ENCODE measurements around the gene CIART. TPM values are rescaled to one million over a fixed set of nuclear protein-coding genes. Genes with fewer than 3 reads are reported as not detected.

CIART gene
- total and polyA plus RNA-seq, 2 of the 8 experiments (the other 6 are each of a cell fraction or from before 2014, with no cell fraction given), result 9.6 to 33.3 TPM

GRCh38 chr1:150282558-150282958, 204 bp downstream of the CIART start:
- H2BK120ac ChIP-seq (replicated peaks; ENCODE audit: low read depth, low read length), result no peak overlapping the region
- H4K91ac ChIP-seq (replicated peaks; ENCODE audit: insufficient read length, low read length), result no peak overlapping the region
- H2AFZ ChIP-seq (ENCODE audit: low read length), result no peak overlapping the region
- FAIRE-seq (no peak), DNase-seq (ENCODE audit: low read depth in 1 of 2, low spot score in 2 of 2) (no peak)
- H3K9ac ChIP-seq (replicated peaks in 1 of 4; ENCODE audit: extremely low read depth in 1 of 4, low read depth in 3 of 4, low read length in 3 of 4), result peak overlapping the region in 3 of 4 experiments; percentile 63 to 75 (median 74); a peak in 6 of 7 replicates
- peaks cover 1 to 2% of the 10 kb centered on the region in 2 experiments for H4K20me1 ChIP-seq (replicated peaks in 1 of 2; ENCODE audit: control insufficient read depth in 1 of 2, insufficient read depth in 2 of 2, low read length in 2 of 2)
- H3K23ac ChIP-seq (ENCODE audit: insufficient read length), result no peak overlapping the region
- H3K18ac ChIP-seq (ENCODE audit: extremely low read depth, low read length), result peak overlapping the region; percentile 33
- 1% methylated on average over 18 of the region's 21 CpGs; no CpG with 5 or more reads in 1 of the 2 experiments for WGBS, 2 experiments (ENCODE audit: extremely low coverage in 1 of 2, insufficient coverage in 1 of 2, insufficient read length in 1 of 2, insufficient replicate concordance in 2 of 2, low coverage in 1 of 2, low lambda C conversion rate in 2 of 2, missing lambda C conversion rate in 1 of 2)
- H4K8ac ChIP-seq (ENCODE audit: extremely low read depth, insufficient read depth, low read length), result peak overlapping the region; percentile 81; the same call in 1 of the 2 replicates
- H3K56ac ChIP-seq (replicated peaks; ENCODE audit: insufficient read length, low read depth, low read length), result no peak overlapping the region
- no peak overlapping the region for H4K5ac ChIP-seq (ENCODE audit: insufficient read length, low read depth, low read length)
- peaks cover 6 to 19% (median 9%) of the 10 kb centered on the region in 4 experiments; a peak in 7 of 8 replicates for H3K36me3 ChIP-seq (ENCODE audit: control insufficient read depth in 2 of 4, insufficient read depth in 4 of 4, low read length in 3 of 4)
- no peaks in the 10 kb centered on the region for H3K79me2 ChIP-seq (ENCODE audit: control insufficient read depth in 1 of 2, insufficient read depth in 2 of 2, low read length in 2 of 2)
- H3K4me1 ChIP-seq (replicated peaks in 1 of 4; ENCODE audit: control insufficient read depth in 3 of 4, insufficient read depth in 4 of 4, low read length in 3 of 4), result peaks cover 0 to 4% (median 2%) of the 10 kb centered on the region in 4 experiments; a peak in 2 of 7 replicates
- H2BK15ac ChIP-seq (ENCODE audit: low read length), result peak overlapping the region; percentile 65; the same call in 1 of the 2 replicates
- ChIA-PET CTCF (ENCODE audit: partially characterized antibody) (interaction anchor here (0.7 to 16.5 kb wide), 4 partner anchors 12 to 43 kb away, joined by 3 to 326 read pairs (median 24); partner anchors contain the start of genes APH1A, C1orf54 and CA14), POLR2A (ENCODE audit: partially characterized antibody) (interaction anchor here (0.5 to 25.2 kb wide), 11 partner anchors 9 to 395 kb away, joined by 3 to 535 read pairs (median 8); partner anchors contain the start of genes APH1A, C1orf54, CA14 and RPRD2)
- peak overlapping the region; percentile 10 for H2BK12ac ChIP-seq (ENCODE audit: low read depth, low read length)
- H3K4me3 ChIP-seq (ENCODE audit: extremely low read depth in 1 of 4, insufficient read depth in 2 of 4, low read depth in 3 of 4, low read length in 4 of 4), result peak overlapping the region; percentile 56 to 83 (median 70)
- no peak overlapping the region for H3K4ac ChIP-seq (replicated peaks; ENCODE audit: insufficient read length, low read depth, low read length)
- H2AK5ac ChIP-seq (ENCODE audit: low read depth, low read length), result no peak overlapping the region
- no peaks in the 10 kb centered on the region for H3K9me3 ChIP-seq (ENCODE audit: insufficient read depth in 2 of 2, low read depth in 1 of 2, low read length in 1 of 2)
- peaks cover 0 to 7% (median 7%) of the 10 kb centered on the region in 4 experiments; a peak in 4 of 7 replicates for H3K27me3 ChIP-seq (replicated peaks in 1 of 4; ENCODE audit: control insufficient read depth in 3 of 4, extremely low read depth in 1 of 4, insufficient read depth in 3 of 4, low read length in 3 of 4)
- H3K23me2 ChIP-seq (ENCODE audit: low read depth, low read length), result peaks cover 8% of the 10 kb centered on the region; the same call in 1 of the 2 replicates
- H2BK5ac ChIP-seq (ENCODE audit: low read depth, low read length), result peak overlapping the region; percentile 83
- H3K27ac ChIP-seq (ENCODE audit: low read depth, low read length), result peak overlapping the region; percentile 54; the same call in 1 of the 2 replicates
- no peaks in the 10 kb centered on the region for H3K79me1 ChIP-seq (ENCODE audit: low read depth, low read length)
- peak overlapping the region; percentile 83 to 84 for H3K4me2 ChIP-seq (ENCODE audit: insufficient read depth in 1 of 2, low read depth in 2 of 2, low read length in 2 of 2)
- H3K14ac ChIP-seq (ENCODE audit: insufficient read length), result no peak overlapping the region
- no peak overlapping the region for H2BK20ac ChIP-seq (ENCODE audit: low read length)
- no peak for TF ChIP-seq ZNF274 (IDR thresholded peaks at IDR 0.05; ENCODE audit: borderline replicate concordance, extremely low read depth, low read length)
- TF ChIP-seq RFX5 (IDR thresholded peaks at IDR 0.05; ENCODE audit: borderline replicate concordance, low read depth, low read length), result 0 out of 2 replicates have a peak, but pooled peaks have one; percentile 0
- TF ChIP-seq YY1 (IDR thresholded peaks at IDR 0.05; ENCODE audit: low read depth, low read length), result no peak
- peak; percentile 88 for TF ChIP-seq SAP30 (IDR thresholded peaks at IDR 0.05; ENCODE audit: insufficient read depth, insufficient replicate concordance, low read length)
- TF ChIP-seq HDAC2 (IDR thresholded peaks at IDR 0.05; ENCODE audit: borderline replicate concordance in 1 of 2, low read depth in 2 of 2, low read length in 2 of 2), result peak in 1 of 2 experiments; percentile 89; a peak in 1 of 4 replicates
- TF ChIP-seq TBP (IDR thresholded peaks at IDR 0.05; ENCODE audit: low read depth, low read length), result 0 out of 2 replicates have a peak, but pooled peaks have one; percentile 7
- no peak for TF ChIP-seq SP2 (IDR thresholded peaks at IDR 0.05; ENCODE audit: low read length)
- peak; percentile 51 for TF ChIP-seq PHF8 (conservative IDR thresholded peaks at IDR 0.05; ENCODE audit: low read depth, low read length)
- TF ChIP-seq CBX8 (IDR thresholded peaks at IDR 0.05; ENCODE audit: borderline replicate concordance, low read depth, low read length), result no peak
- 0 out of 3 replicates have a peak, but pooled peaks of 1 of the 2 experiments have one; percentile 6 for TF ChIP-seq EP300 (IDR thresholded peaks at IDR 0.05; ENCODE audit: borderline replicate concordance in 1 of 2, low read depth in 2 of 2, low read length in 2 of 2)
